Bronchial epithelial cell (primary cell): ENCODE results near the gene STRBP. TPM values are rescaled to one million over a fixed set of nuclear protein-coding genes. Genes with fewer than 3 reads are reported as not detected.

ENCODE experiments used
- DNase-seq: peaks from one replicate; pipeline ENCODE4 v3.0.0-alpha.2; 2010; ENCODE audit warnings: low read depth
- FAIRE-seq: peaks from 2 replicates; lab custom pipeline; 2011; peaks lifted over from hg19 to GRCh38; lab: Jason Lieb, UNC
- H3K27me3 ChIP-seq: 2 replicates; pipeline ENCODE4 v1.5.1; 2011; ENCODE audit warnings: low read length; ENCODE audit not compliant: control insufficient read depth, insufficient read depth
- H3K36me3 ChIP-seq: 2 replicates; pipeline ENCODE4 v1.5.1; 2011; ENCODE audit warnings: low read length; ENCODE audit not compliant: control insufficient read depth, insufficient read depth
- H3K4me3 ChIP-seq: 2 replicates; pipeline ENCODE4 v1.5.1; 2011; ENCODE audit warnings: mild to moderate bottlenecking, low read depth, low read length, control low read depth
- CTCF ChIP-seq: IDR thresholded peaks from 2 replicates; pipeline ENCODE4 v1.5.1; 2011; ENCODE audit warnings: mild to moderate bottlenecking, moderate library complexity, low read length, control low read depth, inconsistent platforms; ENCODE audit not compliant: insufficient read depth, severe bottlenecking
- total RNA-seq: library from RNA; depleted of rRNA; stranded (reverse); fragments of >200 nt; gene quantifications from 2 replicates; pipeline ENCODE4 v1.2.1, GENCODE V29; 2014

Gene STRBP
- total RNA-seq, 1 donor from 2014 or later = 15.0 TPM

DNA sequence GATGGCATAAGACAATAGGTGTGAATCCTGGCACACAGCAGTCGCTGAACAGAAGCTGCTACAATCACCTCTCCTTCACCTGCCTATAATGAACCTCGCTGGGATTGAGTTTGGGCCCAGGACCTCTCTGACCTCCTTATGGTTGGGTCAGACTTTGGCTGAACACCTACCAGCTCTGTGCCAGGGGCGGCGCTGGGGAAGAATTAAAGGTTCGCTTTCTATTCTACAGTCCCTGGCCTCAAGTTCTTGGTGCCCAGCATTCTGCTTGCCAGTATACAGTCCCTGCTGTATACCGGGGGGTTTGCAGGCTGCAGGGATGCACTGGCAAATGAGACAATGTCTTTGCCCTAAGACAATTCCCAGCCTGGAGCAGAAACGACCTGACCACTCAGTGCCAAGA, 895 bp upstream of the STRBP start:
- TF ChIP-seq CTCF = no peak
- no peaks in the 10 kb centered on the region for H3K27me3 ChIP-seq
- no peak for DNase-seq
- no peak for FAIRE-seq
- H3K4me3 ChIP-seq = peak overlapping the region; percentile 73
- no peaks in the 10 kb centered on the region for H3K36me3 ChIP-seq

- Histone ChIP-seq H3K4me3 (peak overlapping the region; percentile 73), H3K27me3 (no peaks in the 10 kb centered on the region), H3K36me3 (no peaks in the 10 kb centered on the region)
- DNase-seq = no peak
- TF ChIP-seq CTCF = no peak
- FAIRE-seq = no peak
Measured at GRCh38 chr9:123268199-123268464, 254 bp downstream of the STRBP start.

GRCh38 chr9:123267481-123268198, 746 bp downstream of the STRBP start:
- DNase-seq = no peak

GRCh38 chr9:123266655-123267399, 1.6 kb downstream of the STRBP start:
- Histone ChIP-seq H3K36me3 (no peaks in the 10 kb centered on the region), H3K27me3 (no peaks in the 10 kb centered on the region), H3K4me3 (peak overlapping the region; percentile 73)
- no peak for TF ChIP-seq CTCF
- no peak for FAIRE-seq
- no peak for DNase-seq

More at GRCh38 chr9:123267481-123268198, 746 bp downstream of the STRBP start:
- no peak for TF ChIP-seq CTCF
- Histone ChIP-seq H3K27me3 (no peaks in the 10 kb centered on the region), H3K36me3 (no peaks in the 10 kb centered on the region), H3K4me3 (peak overlapping the region; percentile 73)
- FAIRE-seq = no peak

DNA sequence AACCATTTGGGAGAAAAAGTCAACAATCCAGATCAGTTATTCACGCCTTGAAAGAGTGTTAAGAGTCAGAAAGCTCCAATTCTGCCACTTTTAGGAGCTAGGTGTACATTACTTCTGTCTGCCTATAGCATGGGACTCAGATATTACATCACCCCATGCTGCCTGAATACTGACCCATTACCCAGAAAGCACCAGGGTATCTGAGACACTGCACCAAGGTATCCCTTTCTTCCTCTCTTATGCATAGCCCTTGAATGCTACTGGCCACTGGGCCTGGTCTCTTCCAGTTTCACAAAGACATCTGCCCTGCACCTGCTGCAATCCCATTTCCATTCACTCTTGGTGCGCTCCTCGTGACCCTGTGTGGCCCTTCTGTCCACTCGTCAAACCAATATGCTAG, 2.6 kb downstream of the STRBP start:
- no peaks in the 10 kb centered on the region for H3K36me3 ChIP-seq
- FAIRE-seq (peak; percentile 70), DNase-seq (no peak)
- H3K4me3 ChIP-seq = no peak overlapping the region
- no peaks in the 10 kb centered on the region for H3K27me3 ChIP-seq
- no peak for TF ChIP-seq CTCF
